IMR-90 (cell line): ENCODE data around the gene HAUS3. TPM values are rescaled to one million over a fixed set of nuclear protein-coding genes. Genes with fewer than 3 reads are reported as not detected.
A peak's percentile ranks its signal among the peaks of the same experiment; 100 is the strongest.

ENCODE experiments used
- ATAC-seq: fragments of 200-7000 bp; cut with Tn5 transposase; 2 replicates; pipeline ENCODE4 v1.9.1; 2020; ENCODE audit warnings: low read depth, mild to moderate bottlenecking, moderate library complexity
- BruUV-seq: library from RNA; stranded (reverse); fragments of 400-500 nt; replicated peaks from 2 replicates; lab custom pipeline; 2021; lab: Mats Ljungman, UMichigan
- CTCF ChIA-PET: fragments of 300-600 bp; formaldehyde crosslinking; extraction: SDS; loops from one replicate; lab custom pipeline; 2021; ENCODE audit warnings: antibody characterized with exemption; lab: Yijun Ruan, JAX
- POLR2A ChIA-PET: fragments of 300-600 bp; sonication (Branson Sonifier 250); formaldehyde crosslinking; loops from one replicate; lab custom pipeline; 2022; ENCODE audit warnings: antibody characterized with exemption; ENCODE audit not compliant: unreplicated experiment; lab: Charles Lee
- DNase-seq: peaks from one replicate; pipeline ENCODE4 v3.0.0; 2013
- H2AFZ ChIP-seq: replicated peaks from 2 replicates; pipeline ENCODE3; 2013; ENCODE audit warnings: low read length, mild to moderate bottlenecking; ENCODE audit not compliant: poor library complexity
- H2AK5ac ChIP-seq: 2 replicates; pipeline ENCODE4 v1.6.1; 2013; ENCODE audit warnings: low read depth, low read length, inconsistent platforms
- H2AK9ac ChIP-seq: replicated peaks from 2 replicates; pipeline ENCODE3; 2013; ENCODE audit warnings: mild to moderate bottlenecking, low read depth, low read length, moderate library complexity; ENCODE audit not compliant: poor library complexity
- H2BK120ac ChIP-seq: 2 replicates; pipeline ENCODE4 v1.6.1; 2013; ENCODE audit warnings: low read depth, low read length, inconsistent platforms
- H2BK15ac ChIP-seq: 3 replicates; pipeline ENCODE4 v1.6.1; 2013; ENCODE audit warnings: low read depth, low read length, inconsistent platforms
- H2BK20ac ChIP-seq: 2 replicates; pipeline ENCODE4 v1.6.1; 2013; ENCODE audit warnings: low read depth, mild to moderate bottlenecking, inconsistent platforms, low read length, moderate library complexity
- H2BK5ac ChIP-seq: 2 replicates; pipeline ENCODE4 v1.6.1; 2013; ENCODE audit warnings: mild to moderate bottlenecking, low read depth, low read length, inconsistent platforms; ENCODE audit not compliant: poor library complexity, severe bottlenecking
- H3K14ac ChIP-seq: replicated peaks from 2 replicates; pipeline ENCODE4 v1.6.1; 2013; ENCODE audit warnings: low read depth, low read length, inconsistent platforms
- H3K18ac ChIP-seq: 2 replicates; pipeline ENCODE4 v1.6.1; 2013; ENCODE audit warnings: low read depth, low read length, control low read depth
- H3K23ac ChIP-seq: 2 replicates; pipeline ENCODE4 v1.6.1; 2013; ENCODE audit warnings: low read depth, low read length, inconsistent platforms
- H3K27ac ChIP-seq: 2 replicates; pipeline ENCODE4 v1.5.1; 2013; ENCODE audit warnings: mild to moderate bottlenecking, control low read depth, low read length; ENCODE audit not compliant: insufficient read depth
- H3K27me3 ChIP-seq: 2 replicates; pipeline ENCODE4 v1.6.1; 2013; ENCODE audit warnings: low read length; ENCODE audit not compliant: control insufficient read depth, insufficient read depth
- H3K36me3 ChIP-seq: 2 replicates; pipeline ENCODE4 v1.6.1; 2013; ENCODE audit warnings: low read length, mixed read lengths; ENCODE audit not compliant: control insufficient read depth, insufficient read depth
- H3K4ac ChIP-seq: 2 replicates; pipeline ENCODE4 v1.6.1; 2013; ENCODE audit warnings: low read depth, low read length, inconsistent platforms
- H3K4me1 ChIP-seq: 2 replicates; pipeline ENCODE4 v1.6.1; 2013; ENCODE audit warnings: low read length, mixed read lengths; ENCODE audit not compliant: control insufficient read depth, insufficient read depth
- H3K4me2 ChIP-seq: 2 replicates; pipeline ENCODE4 v1.6.1; 2013; ENCODE audit warnings: low read depth, mild to moderate bottlenecking, control low read depth, low read length, moderate library complexity
- H3K4me3 ChIP-seq: 2 replicates; pipeline ENCODE4 v1.5.1; 2013; ENCODE audit warnings: low read depth, mild to moderate bottlenecking, control low read depth, low read length, moderate library complexity; ENCODE audit not compliant: insufficient read depth
- H3K56ac ChIP-seq: 2 replicates; pipeline ENCODE4 v1.6.1; 2013; ENCODE audit warnings: low read length, inconsistent platforms; ENCODE audit not compliant: insufficient read depth; ENCODE audit errors: extremely low read depth
- H3K79me1 ChIP-seq, 2 experiments: 2 replicates each; pipeline ENCODE4 v1.6.1; 2013; ENCODE audit warnings: low read length in 2 of 2, inconsistent platforms in 1 of 2, low read depth in 1 of 2
- H3K9ac ChIP-seq: 2 replicates; pipeline ENCODE4 v1.6.1; 2013; ENCODE audit warnings: low read depth, low read length, control low read depth
- H3K9me1 ChIP-seq: 2 replicates; pipeline ENCODE4 v1.6.1; 2013; ENCODE audit warnings: low read length, inconsistent platforms; ENCODE audit not compliant: insufficient read depth
- H3K9me3 ChIP-seq: 2 replicates; pipeline ENCODE4 v1.6.1; 2013; ENCODE audit warnings: low read length; ENCODE audit not compliant: control insufficient read depth, insufficient read depth
- H4K20me1 ChIP-seq: 2 replicates; pipeline ENCODE4 v1.6.1; 2013; ENCODE audit warnings: low read length, inconsistent platforms; ENCODE audit not compliant: insufficient read depth
- H4K5ac ChIP-seq: 2 replicates; pipeline ENCODE4 v1.6.1; 2013; ENCODE audit warnings: mild to moderate bottlenecking, low read depth, low read length, control low read depth
- H4K8ac ChIP-seq, 2 experiments: 2 replicates each; pipeline ENCODE4 v1.6.1; 2013; ENCODE audit warnings: low read depth in 2 of 2, low read length in 2 of 2, control low read depth in 1 of 2, inconsistent platforms in 1 of 2
- H4K91ac ChIP-seq: 2 replicates; pipeline ENCODE4 v1.6.1; 2013; ENCODE audit warnings: low read depth, low read length, inconsistent platforms; ENCODE audit not compliant: insufficient read depth
- BHLHE40 ChIP-seq: fragments of 150-350 bp; IDR thresholded peaks from 2 replicates; pipeline ENCODE4 v1.6.1; 2016; ENCODE audit warnings: mild to moderate bottlenecking, low read depth, low read length
- CEBPB ChIP-seq: IDR thresholded peaks from 2 replicates; pipeline ENCODE4 v1.6.1; 2012; ENCODE audit warnings: low read depth, low read length, improper control_type of control experiment
- CHD1 ChIP-seq: IDR thresholded peaks from 2 replicates; pipeline ENCODE4 v1.6.1; 2012; ENCODE audit warnings: low read depth, low read length, improper control_type of control experiment
- CTCF ChIP-seq: conservative IDR thresholded peaks from 2 replicates; pipeline ENCODE4 v1.5.1; 2012; ENCODE audit warnings: mild to moderate bottlenecking, low read depth, low read length, improper control_type of control experiment
- ELK1 ChIP-seq: fragments of 150-350 bp; IDR thresholded peaks from 2 replicates; pipeline ENCODE4 v1.6.1; 2016; ENCODE audit warnings: low read depth, mild to moderate bottlenecking, low read length, moderate library complexity, borderline replicate concordance
- FOS ChIP-seq: fragments of 150-350 bp; IDR thresholded peaks from 2 replicates; pipeline ENCODE4 v1.6.1; 2016; ENCODE audit warnings: low read depth, low read length
- MAFK ChIP-seq: IDR thresholded peaks from 2 replicates; pipeline ENCODE4 v1.6.1; 2012; ENCODE audit warnings: low read depth, low read length, improper control_type of control experiment
- MAZ ChIP-seq: IDR thresholded peaks from 2 replicates; pipeline ENCODE4 v1.6.1; 2012; ENCODE audit warnings: low read depth, mild to moderate bottlenecking, low read length, improper control_type of control experiment, moderate library complexity, borderline replicate concordance
- MXI1 ChIP-seq: IDR thresholded peaks from 2 replicates; pipeline ENCODE4 v1.6.1; 2012; ENCODE audit warnings: low read depth, mild to moderate bottlenecking, low read length, moderate library complexity, borderline replicate concordance
- NFE2L2 ChIP-seq: fragments of 150-350 bp; IDR thresholded peaks from 2 replicates; pipeline ENCODE4 v1.6.1; 2016; ENCODE audit warnings: low read depth, mild to moderate bottlenecking, low read length
- POLR2A ChIP-seq: IDR thresholded peaks from 2 replicates; pipeline ENCODE4 v1.6.1; 2012; ENCODE audit warnings: mild to moderate bottlenecking, low read depth, low read length
- RAD21 ChIP-seq: IDR thresholded peaks from 2 replicates; pipeline ENCODE4 v1.6.1; 2012; ENCODE audit warnings: low read length, improper control_type of control experiment
- RCOR1 ChIP-seq: IDR thresholded peaks from 2 replicates; pipeline ENCODE4 v1.6.1; 2012; ENCODE audit warnings: mild to moderate bottlenecking, low read length, improper control_type of control experiment; ENCODE audit not compliant: insufficient replicate concordance
- RFX5 ChIP-seq: IDR thresholded peaks from 2 replicates; pipeline ENCODE4 v1.8.0; 2012; ENCODE audit warnings: low read depth, mild to moderate bottlenecking, low read length, moderate library complexity
- SMC3 ChIP-seq: fragments of 150-350 bp; IDR thresholded peaks from 2 replicates; pipeline ENCODE4 v1.6.1; 2016; ENCODE audit warnings: low read depth, mild to moderate bottlenecking, antibody characterized with exemption, low read length, moderate library complexity
- USF2 ChIP-seq: fragments of 150-350 bp; IDR thresholded peaks from 2 replicates; pipeline ENCODE4 v1.6.1; 2017; ENCODE audit warnings: mild to moderate bottlenecking, antibody characterized with exemption, low read length, low read depth
- WGBS, 2 experiments: methylation state at CpG; one replicate each; pipeline versions ENCODE4 v1.1.5 to v1.1.7; 2013; ENCODE audit warnings: missing lambda C conversion rate in 2 of 2; ENCODE audit not compliant: insufficient read length in 1 of 2; ENCODE audit errors: extremely low coverage in 2 of 2; 5-methylcytosine and 5-hydroxymethylcytosine counted together
- dilution Hi-C: fragments of 300-500 bp; cut with HindIII; formaldehyde crosslinking; loops from one replicate; pipeline ENCODE4 v1.14.3; 2018; ENCODE audit warnings: low sequenced_read_pairs; ENCODE audit not compliant: unreplicated experiment
- in situ Hi-C: fragments of 300-500 bp; cut with MboI; formaldehyde crosslinking; loops from 3 replicates; pipeline ENCODE4 v1.14.3; 2019; ENCODE audit warnings: low sequenced_read_pairs, inconsistent platforms, mixed read lengths
- intact Hi-C: fragments of 100-400 bp; cut with micrococcal nuclease; formaldehyde crosslinking; loops from 2 replicates; pipeline ENCODE4 v1.10.0; 2022
- polyA plus RNA-seq, 3 experiments: library from polyadenylated mRNA; depleted of rRNA; stranded (reverse); fragments of >200 nt; gene quantifications; 2 replicates each; pipeline ENCODE4 v1.2.3, GENCODE V29; 2012; ENCODE audit warnings: low replicate concordance in 1 of 3
- total RNA-seq: library from RNA; depleted of rRNA; stranded (reverse); fragments of >200 nt; gene quantifications from 2 replicates; pipeline ENCODE4 v1.2.3, GENCODE V29; 2012

The HAUS3 gene
- total and polyA plus RNA-seq, 2 of the 4 experiments (the other 2 are of a cell fraction): 4.3 to 4.8 TPM

DNA sequence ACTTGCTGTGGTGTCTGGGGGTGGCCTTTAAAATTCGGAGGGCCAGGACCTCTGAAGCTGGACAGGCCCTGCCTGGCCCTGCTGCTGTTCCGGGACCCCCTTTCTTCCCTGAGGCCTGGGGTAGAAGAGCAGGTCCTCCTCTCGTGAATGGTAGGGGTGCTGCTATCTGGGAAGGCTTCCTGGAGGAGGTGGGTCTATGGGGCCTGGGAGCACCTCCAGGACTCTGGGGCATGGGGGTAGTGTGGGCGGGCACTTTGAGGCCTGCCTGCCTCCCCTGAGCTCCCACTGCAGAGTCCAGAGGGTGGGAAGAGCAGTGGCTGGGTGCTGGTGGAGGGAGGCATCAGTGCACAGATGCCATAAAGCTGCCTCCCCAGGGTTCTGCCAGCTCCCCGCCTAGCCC is 24.9 kb upstream of the HAUS3 start:
- H2BK20ac ChIP-seq: no peak overlapping the region
- H3K4me2 ChIP-seq: no peak overlapping the region
- no peak overlapping the region for H2BK120ac ChIP-seq
- no peak overlapping the region for H2AK9ac ChIP-seq
- POLR2A ChIA-PET: no interaction called here
- H3K4me3 ChIP-seq: no peak overlapping the region
- TF ChIP-seq CEBPB (no peak), MXI1 (no peak), CTCF (no peak), RFX5 (no peak), RAD21 (no peak), RCOR1 (no peak), POLR2A (no peak), CHD1 (no peak), MAFK (no peak), FOS (no peak), MAZ (no peak), USF2 (no peak), NFE2L2 (no peak), ELK1 (no peak), BHLHE40 (no peak), SMC3 (no peak)
- no peaks in the 10 kb centered on the region for H3K9me3 ChIP-seq
- in situ Hi-C loops: no loop called here
- no peak overlapping the region for H3K9ac ChIP-seq
- intact Hi-C loops: loop anchor here (10.0 kb wide), 1 partner anchor 148 kb away; the partner anchor contains the start of genes CFAP99 and ZFYVE28
- no peaks in the 10 kb centered on the region for H3K36me3 ChIP-seq
- H3K56ac ChIP-seq: no peak overlapping the region
- no peak overlapping the region for H4K5ac ChIP-seq
- peak overlapping the region; percentile 56 for H2AFZ ChIP-seq
- dilution Hi-C loops: no loop called here
- no peak overlapping the region for H4K91ac ChIP-seq
- peaks cover 0 to 3% of the 10 kb centered on the region in 2 experiments; a peak in 1 of 4 replicates for H3K79me1 ChIP-seq
- no peak overlapping the region; the same call in 1 of the 2 replicates for H2AK5ac ChIP-seq
- no peaks in the 10 kb centered on the region for H3K9me1 ChIP-seq
- no peak overlapping the region for H3K23ac ChIP-seq
- H4K20me1 ChIP-seq: no peaks in the 10 kb centered on the region
- H2BK15ac ChIP-seq: no peak overlapping the region
- CTCF ChIA-PET: no interaction called here
- no peak overlapping the region for H4K8ac ChIP-seq
- H2BK5ac ChIP-seq: no peak overlapping the region
- DNase-seq: no peak
- no peak for ATAC-seq
- H3K18ac ChIP-seq: no peak overlapping the region
- H3K4ac ChIP-seq: no peak overlapping the region
- H3K27me3 ChIP-seq: no peaks in the 10 kb centered on the region; the same call in 1 of the 2 replicates
- H3K14ac ChIP-seq: no peak overlapping the region
- BruUV-seq: no TSS peak
- WGBS, 2 experiments: 100% methylated on average over 1 of the region's 5 CpGs; no CpG with 5 or more reads in 1 of the 2 experiments
- peaks cover 3% of the 10 kb centered on the region; the same call in 1 of the 2 replicates for H3K4me1 ChIP-seq
- no peak overlapping the region for H3K27ac ChIP-seq
